ENCODE measurements around the gene CTSZ. TPM values are rescaled to one million over a fixed set of nuclear protein-coding genes. Genes with fewer than 3 reads are reported as not detected.
A peak's percentile ranks its signal among the peaks of the same experiment; 100 is the strongest.

Gene CTSZ
- total and polyA plus RNA-seq, 2 of the 8 experiments (the other 6 are each of a cell fraction or from before 2014, with no cell fraction given): 32.8 to 34.0 TPM

- ChIA-PET CTCF (ENCODE audit: partially characterized antibody) (interaction anchor here (0.9 to 1.1 kb wide), 3 partner anchors 27 to 227 kb away, joined by 3 read pairs; no protein-coding TSS in a partner anchor), POLR2A (ENCODE audit: partially characterized antibody) (interaction anchor here (0.6 to 2.3 kb wide), 11 partner anchors 8 to 92 kb away, joined by 3 to 11 read pairs (median 4); partner anchors contain the start of genes ATP5F1E and TUBB1)
- Histone ChIP-seq H3K4ac (replicated peaks; ENCODE audit: insufficient read length, low read depth, low read length) (no peak within 1 kb of the TSS), H3K27ac (ENCODE audit: low read depth, low read length) (peak within 1 kb of the TSS; percentile 97; the same call in 1 of the 2 replicates), H3K56ac (replicated peaks; ENCODE audit: insufficient read length, low read depth, low read length) (peak within 1 kb of the TSS; percentile 92), H2AK5ac (ENCODE audit: low read depth, low read length) (no peak within 1 kb of the TSS), H3K4me1 (replicated peaks in 1 of 4; ENCODE audit: control insufficient read depth in 3 of 4, insufficient read depth in 4 of 4, low read length in 3 of 4) (peaks cover 0 to 3% (median 0%) of the 10 kb centered on the region in 4 experiments; a peak in 2 of 7 replicates), H3K4me3 (ENCODE audit: extremely low read depth in 1 of 4, insufficient read depth in 2 of 4, low read depth in 3 of 4, low read length in 4 of 4) (peak within 1 kb of the TSS; percentile 67 to 94 (median 78)), H3K9ac (replicated peaks in 1 of 4; ENCODE audit: extremely low read depth in 1 of 4, low read depth in 3 of 4, low read length in 3 of 4) (peak within 1 kb of the TSS; percentile 90 to 99 (median 94)), H3K23ac (ENCODE audit: insufficient read length) (no peak within 1 kb of the TSS), H2BK12ac (ENCODE audit: low read depth, low read length) (peak within 1 kb of the TSS; percentile 68; the same call in 1 of the 2 replicates), H3K14ac (ENCODE audit: insufficient read length) (no peak within 1 kb of the TSS), H3K36me3 (ENCODE audit: control insufficient read depth in 2 of 4, insufficient read depth in 4 of 4, low read length in 3 of 4) (peaks cover 0 to 2% (median 0%) of the 10 kb centered on the region in 4 experiments; a peak in 1 of 8 replicates), H3K27me3 (replicated peaks in 1 of 4; ENCODE audit: control insufficient read depth in 3 of 4, extremely low read depth in 1 of 4, insufficient read depth in 3 of 4, low read length in 3 of 4) (no peaks in the 10 kb centered on the region), H2AFZ (ENCODE audit: low read length) (no peak within 1 kb of the TSS; the same call in 1 of the 2 replicates), H2BK15ac (ENCODE audit: low read length) (0 out of 2 replicates have a peak within 1 kb of the TSS, but pooled peaks have one; percentile 16), H3K9me3 (ENCODE audit: insufficient read depth in 2 of 2, low read depth in 1 of 2, low read length in 1 of 2) (no peaks in the 10 kb centered on the region), H3K79me1 (ENCODE audit: low read depth, low read length) (peaks cover 18% of the 10 kb centered on the region), H4K5ac (ENCODE audit: insufficient read length, low read depth, low read length) (peak within 1 kb of the TSS; percentile 89), H3K18ac (ENCODE audit: extremely low read depth, low read length) (peak within 1 kb of the TSS; percentile 87), H2BK5ac (ENCODE audit: low read depth, low read length) (peak within 1 kb of the TSS; percentile 44; the same call in 1 of the 2 replicates), H3K79me2 (ENCODE audit: control insufficient read depth in 1 of 2, insufficient read depth in 2 of 2, low read length in 2 of 2) (peaks cover 4 to 43% of the 10 kb centered on the region in 2 experiments), H2BK20ac (ENCODE audit: low read length) (no peak within 1 kb of the TSS), H4K8ac (ENCODE audit: extremely low read depth, insufficient read depth, low read length) (peak within 1 kb of the TSS; percentile 99), H3K23me2 (ENCODE audit: low read depth, low read length) (no peaks in the 10 kb centered on the region; the same call in 1 of the 2 replicates), H4K91ac (replicated peaks; ENCODE audit: insufficient read length, low read length) (peak within 1 kb of the TSS; percentile 89), H2BK120ac (replicated peaks; ENCODE audit: low read depth, low read length) (no peak within 1 kb of the TSS), H3K4me2 (ENCODE audit: insufficient read depth in 1 of 2, low read depth in 2 of 2, low read length in 2 of 2) (peak within 1 kb of the TSS; percentile 89 to 97), H4K20me1 (replicated peaks in 1 of 2; ENCODE audit: control insufficient read depth in 1 of 2, insufficient read depth in 2 of 2, low read length in 2 of 2) (peaks cover 4 to 6% of the 10 kb centered on the region in 2 experiments)
- WGBS, 2 experiments (ENCODE audit: extremely low coverage in 1 of 2, insufficient coverage in 1 of 2, insufficient read length in 1 of 2, insufficient replicate concordance in 2 of 2, low coverage in 1 of 2, low lambda C conversion rate in 2 of 2, missing lambda C conversion rate in 1 of 2): 30% methylated on average over 30 of the region's 109 CpGs; no CpG with 5 or more reads in 1 of the 2 experiments
- FAIRE-seq (no peak), DNase-seq (ENCODE audit: low read depth in 1 of 2, low spot score in 2 of 2) (peak; percentile 72 to 96)
- TF ChIP-seq MAFK (IDR thresholded peaks at IDR 0.05; ENCODE audit: low read depth, low read length) (no peak), TAF1 (IDR thresholded peaks at IDR 0.05; ENCODE audit: low read depth, low read length) (peak; percentile 76), SP4 (IDR thresholded peaks at IDR 0.05; ENCODE audit: low read length) (no peak), TBP (IDR thresholded peaks at IDR 0.05; ENCODE audit: low read depth, low read length) (peak; percentile 59; the same call in 1 of the 2 replicates), ASH2L (IDR thresholded peaks at IDR 0.05; ENCODE audit: low read length) (no peak), NRF1 (IDR thresholded peaks at IDR 0.05; ENCODE audit: low read depth, low read length) (peak; percentile 67), POLR2AphosphoS5 (IDR thresholded peaks at IDR 0.05; ENCODE audit: low read depth, low read length) (peak; percentile 89; the same call in 1 of the 2 replicates), PHF8 (conservative IDR thresholded peaks at IDR 0.05; ENCODE audit: low read depth, low read length) (peak; percentile 99)
- TF ChIP-seq, protein P1, sequence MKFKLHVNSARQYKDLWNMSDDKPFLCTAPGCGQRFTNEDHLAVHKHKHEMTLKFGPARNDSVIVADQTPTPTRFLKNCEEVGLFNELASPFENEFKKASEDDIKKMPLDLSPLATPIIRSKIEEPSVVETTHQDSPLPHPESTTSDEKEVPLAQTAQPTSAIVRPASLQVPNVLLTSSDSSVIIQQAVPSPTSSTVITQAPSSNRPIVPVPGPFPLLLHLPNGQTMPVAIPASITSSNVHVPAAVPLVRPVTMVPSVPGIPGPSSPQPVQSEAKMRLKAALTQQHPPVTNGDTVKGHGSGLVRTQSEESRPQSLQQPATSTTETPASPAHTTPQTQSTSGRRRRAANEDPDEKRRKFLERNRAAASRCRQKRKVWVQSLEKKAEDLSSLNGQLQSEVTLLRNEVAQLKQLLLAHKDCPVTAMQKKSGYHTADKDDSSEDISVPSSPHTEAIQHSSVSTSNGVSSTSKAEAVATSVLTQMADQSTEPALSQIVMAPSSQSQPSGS (IDR thresholded peaks at IDR 0.05; ENCODE audit: low read length): no peak
Measured at GRCh38 chr20:58980711-58981627, 26.1 kb downstream of the CTSZ start, which contains the start of gene NELFCD. NELFCD (plus strand) TSS chr20:58981256; CDS start chr20:58981310, 54 bp downstream.

Data from H1 (cell line).